Peyer's patch (tissue), 4 donors: Measurements from ENCODE around the gene CNOT1.

ENCODE experiments used
- POLR2A ChIP-seq, 2 donors: fragments of 450-650 bp; IDR thresholded peaks; one replicate each; pipeline ENCODE4 v1.5.1; 2017; ENCODE audit warnings: antibody characterized with exemption in 2 of 2, mild to moderate bottlenecking in 2 of 2, moderate library complexity in 2 of 2
- TF ChIP-seq, protein P1 (sequence below), 6 experiments: fragments of 450-650 bp in 4 of 6; fragments of 200-600 bp in 2 of 6; sonication (generic) in 1 of 6; IDR thresholded peaks; one replicate each; pipeline ENCODE4 v1.5.1; 2017 to 2019; ENCODE audit warnings: antibody characterized with exemption in 6 of 6, mild to moderate bottlenecking in 3 of 6, moderate library complexity in 1 of 6

DNA sequence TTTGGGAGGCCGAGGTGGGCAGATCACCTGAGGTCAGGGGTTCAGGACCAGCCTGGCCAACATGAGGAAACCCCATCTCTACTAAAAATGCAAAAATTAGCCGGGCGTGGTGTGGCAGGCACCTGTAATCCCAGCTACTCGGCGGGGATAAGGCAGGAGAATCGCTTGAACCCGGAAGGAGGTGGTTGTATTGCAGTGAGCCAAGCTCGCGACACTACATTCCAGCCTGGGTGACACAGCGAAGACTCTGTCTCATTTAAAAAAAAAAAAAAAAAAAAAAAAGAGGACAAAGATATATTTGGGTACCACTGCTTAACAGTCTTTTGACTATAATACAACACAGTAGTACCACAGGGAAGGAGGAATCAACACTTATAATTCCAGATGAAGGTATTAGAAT, 9.2 kb downstream of the CNOT1 start:
- TF ChIP-seq, protein P1, sequence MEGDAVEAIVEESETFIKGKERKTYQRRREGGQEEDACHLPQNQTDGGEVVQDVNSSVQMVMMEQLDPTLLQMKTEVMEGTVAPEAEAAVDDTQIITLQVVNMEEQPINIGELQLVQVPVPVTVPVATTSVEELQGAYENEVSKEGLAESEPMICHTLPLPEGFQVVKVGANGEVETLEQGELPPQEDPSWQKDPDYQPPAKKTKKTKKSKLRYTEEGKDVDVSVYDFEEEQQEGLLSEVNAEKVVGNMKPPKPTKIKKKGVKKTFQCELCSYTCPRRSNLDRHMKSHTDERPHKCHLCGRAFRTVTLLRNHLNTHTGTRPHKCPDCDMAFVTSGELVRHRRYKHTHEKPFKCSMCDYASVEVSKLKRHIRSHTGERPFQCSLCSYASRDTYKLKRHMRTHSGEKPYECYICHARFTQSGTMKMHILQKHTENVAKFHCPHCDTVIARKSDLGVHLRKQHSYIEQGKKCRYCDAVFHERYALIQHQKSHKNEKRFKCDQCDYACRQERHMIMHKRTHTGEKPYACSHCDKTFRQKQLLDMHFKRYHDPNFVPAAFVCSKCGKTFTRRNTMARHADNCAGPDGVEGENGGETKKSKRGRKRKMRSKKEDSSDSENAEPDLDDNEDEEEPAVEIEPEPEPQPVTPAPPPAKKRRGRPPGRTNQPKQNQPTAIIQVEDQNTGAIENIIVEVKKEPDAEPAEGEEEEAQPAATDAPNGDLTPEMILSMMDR (IDR thresholded peaks at IDR 0.05): no peak
- no peak for TF ChIP-seq POLR2A (IDR thresholded peaks at IDR 0.05)
